ENCODE results near the gene PQBP1.
"Not testable (repeated sequence)": the region's sequence is repeated elsewhere in the genome, so short reads cannot be mapped to it uniquely, and the experiment has no call there.

Gene PQBP1
- 8.9 to 33.9 (median 22.5) reads per million in 18 experiments for total RNA-seq

- DNase-seq = peak; percentile 95
Observed at GRCh38 chrX:48897625-48898306, at the start of gene PQBP1, which contains the start of gene TIMM17B. Gene PQBP1, plus strand, starts transcription at chrX:48897930. Its CDS starts 580 bp downstream, at chrX:48898510. Gene TIMM17B, minus strand, starts transcription at chrX:48897768. Its CDS starts 19 bp downstream, at chrX:48897749.

GRCh38 chrX:48848847-48849246 lies 48.9 kb upstream of the PQBP1 start:
- DNase-seq = no peak

- no peak for DNase-seq
Observed at GRCh38 chrX:48852857-48853256, 44.9 kb upstream of the PQBP1 start.

GRCh38 chrX:48853494-48853893 lies 44.2 kb upstream of the PQBP1 start:
- not testable (repeated sequence) for DNase-seq

- DNase-seq = not testable (repeated sequence)
Observed at GRCh38 chrX:48854121-48854804, 43.5 kb upstream of the PQBP1 start.

GRCh38 chrX:48854898-48855297 lies 42.8 kb upstream of the PQBP1 start:
- DNase-seq = no peak

- no peak for DNase-seq
Observed at GRCh38 chrX:48864210-48864609, 33.5 kb upstream of the PQBP1 start.

GRCh38 chrX:48872017-48872416 lies 25.7 kb upstream of the PQBP1 start:
- not testable (repeated sequence) for DNase-seq

GRCh38 chrX:48876944-48877343 lies 20.8 kb upstream of the PQBP1 start:
- DNase-seq = peak; percentile 63 to 65

- no peak for DNase-seq
Observed at GRCh38 chrX:48883729-48884128, 14.0 kb upstream of the PQBP1 start.

GRCh38 chrX:48886586-48886985 lies 11.1 kb upstream of the PQBP1 start:
- not testable (repeated sequence) for DNase-seq

- no peak for DNase-seq
Observed at GRCh38 chrX:48890296-48890925, 7.3 kb upstream of the PQBP1 start.

- DNase-seq = no peak
Observed at GRCh38 chrX:48890934-48891401, 6.8 kb upstream of the PQBP1 start.

GRCh38 chrX:48891402-48892288 lies 6.1 kb upstream of the PQBP1 start:
- peak; percentile 80 to 81 for DNase-seq

- no peak for DNase-seq
Observed at GRCh38 chrX:48892896-48893295, 4.8 kb upstream of the PQBP1 start.

- DNase-seq = no peak
Observed at GRCh38 chrX:48893556-48894348, 4.0 kb upstream of the PQBP1 start.

GRCh38 chrX:48894891-48895290 lies 2.8 kb upstream of the PQBP1 start:
- no peak for DNase-seq

- DNase-seq = peak; percentile 6 to 37
Observed at GRCh38 chrX:48896611-48897011, 1.1 kb upstream of the PQBP1 start.

- DNase-seq = peak; percentile 61 to 73
Observed at GRCh38 chrX:48897157-48897624, 539 bp upstream of the PQBP1 start.

- no peak for DNase-seq
Observed at GRCh38 chrX:48899078-48899410, 1.3 kb downstream of the PQBP1 start.

- DNase-seq = no peak
Observed at GRCh38 chrX:48901069-48901468, 3.3 kb downstream of the PQBP1 start.

- no peak for DNase-seq
Observed at GRCh38 chrX:48902135-48902534, 4.4 kb downstream of the PQBP1 start.

Data from inflammatory macrophage (primary cell).